Measurements from ENCODE around the gene ZBTB24. TPM values are rescaled to one million over a fixed set of nuclear protein-coding genes. Genes with fewer than 3 reads are reported as not detected.

The ZBTB24 gene
- total and polyA plus RNA-seq, 7 experiments from 2014 or later = 6.9 to 26.6 (median 12.4) TPM

DNA sequence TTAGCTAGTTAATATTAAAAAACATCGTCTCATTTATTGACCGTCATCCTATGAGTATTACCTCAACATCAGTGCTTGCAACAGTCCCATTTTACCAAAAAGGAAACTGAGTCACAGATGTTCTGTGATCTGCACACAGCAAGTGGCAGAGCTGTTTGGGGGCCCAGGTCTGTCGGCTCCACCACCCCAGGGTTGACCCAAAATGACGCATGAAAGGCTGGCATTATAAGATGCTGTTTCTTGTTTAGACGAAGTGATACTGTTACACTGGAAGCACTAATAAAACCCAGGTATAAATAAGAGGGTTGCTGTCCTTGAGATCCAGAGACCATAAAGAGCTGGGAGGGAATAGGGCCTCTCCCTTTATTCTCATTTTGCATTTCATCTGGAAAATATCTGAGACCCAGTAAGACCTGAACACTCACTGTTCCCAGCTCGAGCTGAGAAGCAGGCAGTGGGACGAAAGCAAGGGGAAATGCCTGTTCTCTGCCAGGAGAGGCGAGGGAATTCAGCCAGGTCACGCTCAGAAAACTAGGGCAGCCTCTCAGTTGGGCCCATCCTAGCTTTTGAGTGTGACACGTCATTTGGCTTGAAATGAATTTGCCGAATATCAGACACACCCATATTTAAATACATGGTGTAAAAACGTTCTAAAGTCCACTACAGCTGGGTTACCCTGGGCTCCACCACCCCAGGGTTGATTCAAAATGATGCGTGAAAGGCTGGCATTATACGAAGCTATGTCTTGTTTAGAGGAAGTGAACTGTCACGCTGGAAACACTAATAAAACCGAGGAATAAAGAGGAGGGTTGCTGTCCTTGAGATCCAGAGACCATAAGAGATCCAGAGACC is 26.1 kb downstream of the ZBTB24 start:
- ATAC-seq (no peak), DNase-seq (no peak)
- Mint-ChIP-seq H3K4me1 (peaks cover 28 to 65% (median 58%) of the 10 kb centered on the region in 7 donors), H3K4me3 (peak overlapping the region; percentile 57 to 99 (median 75)), H3K9me3 (peaks cover 0 to 4% (median 0%) of the 10 kb centered on the region in 11 donors), H3K36me3 (peaks cover 2 to 19% (median 10%) of the 10 kb centered on the region in 5 donors), H3K27me3 (no peaks in the 10 kb centered on the region), H3K27ac (peak overlapping the region; percentile 57 to 93 (median 82))
- Histone ChIP-seq H3K9me3 (ENCODE audit: control insufficient read depth in 2 of 3, low read length in 3 of 3) (no peaks in the 10 kb centered on the region), H3K36me3 (ENCODE audit: control insufficient read depth in 2 of 3, insufficient read depth in 3 of 3, low read length in 3 of 3) (peaks cover 0 to 16% (median 5%) of the 10 kb centered on the region in 3 experiments), H3K27ac (ENCODE audit: low read depth, low read length) (peak overlapping the region; percentile 67), H3K27me3 (ENCODE audit: control insufficient read depth in 2 of 2, insufficient read depth in 2 of 2, low read length in 2 of 2) (no peaks in the 10 kb centered on the region), H3K4me1 (ENCODE audit: control insufficient read depth in 2 of 2, insufficient read depth in 2 of 2, low read length in 2 of 2) (peaks cover 40 to 44% of the 10 kb centered on the region in 2 donors), H3K4me3 (ENCODE audit: low read length) (no peak overlapping the region)
- CTCF ChIA-PET = interaction anchor here (1.1 kb wide), 2 partner anchors 74 to 269 kb away, joined by 4 read pairs; no protein-coding TSS in a partner anchor
- POLR2A ChIA-PET = interaction anchor here (0.8 to 7.1 kb wide), 8 partner anchors 11 to 897 kb away, joined by 3 to 58 read pairs (median 6); partner anchors contain the start of genes CD164, FOXO3, PPIL6 and SMPD2
- intact Hi-C loops (cut with micrococcal nuclease) = loop anchor here (5.0 to 10.0 kb wide), 4 partner anchors 450 to 1632 kb away; partner anchors contain the start of genes CDK19 (in 1 of the 2) and SCML4 (in 1 of the 2)

DNA sequence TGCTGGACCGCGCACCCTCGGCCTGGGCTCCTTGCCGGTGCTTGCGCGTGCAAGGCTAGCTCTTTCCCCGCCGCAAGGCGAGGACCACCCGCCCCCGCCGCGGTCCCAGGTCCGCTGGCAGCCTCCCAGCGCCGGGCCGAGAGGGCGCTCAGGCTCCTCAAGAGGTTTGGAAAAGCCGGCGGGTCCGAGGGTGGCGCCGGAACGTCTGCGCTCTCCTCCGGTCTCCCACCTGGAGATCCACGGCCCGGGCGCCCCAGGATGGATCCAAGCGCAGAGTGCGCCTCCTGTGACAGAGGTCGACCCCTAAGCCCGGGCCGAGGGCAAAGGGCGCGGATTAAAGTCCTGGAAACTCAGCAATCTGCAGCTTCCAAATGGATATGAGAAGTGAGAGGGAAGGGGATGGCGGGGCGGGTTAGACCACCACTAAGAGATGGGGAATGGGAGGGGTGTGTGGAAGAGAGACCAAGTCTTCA is 26.9 kb downstream of the ZBTB24 start:
- DNase-seq = no peak
- Histone ChIP-seq H3K4me3 (ENCODE audit: low read length) (peak overlapping the region; percentile 57), H3K27ac (ENCODE audit: low read depth, low read length) (peak overlapping the region; percentile 67), H3K4me1 (ENCODE audit: control insufficient read depth in 2 of 2, insufficient read depth in 2 of 2, low read length in 2 of 2) (peaks cover 40 to 44% of the 10 kb centered on the region in 2 donors), H3K9me3 (ENCODE audit: control insufficient read depth in 2 of 3, low read length in 3 of 3) (no peaks in the 10 kb centered on the region), H3K36me3 (ENCODE audit: control insufficient read depth in 2 of 3, insufficient read depth in 3 of 3, low read length in 3 of 3) (peaks cover 0 to 19% (median 10%) of the 10 kb centered on the region in 3 experiments), H3K27me3 (ENCODE audit: control insufficient read depth in 2 of 2, insufficient read depth in 2 of 2, low read length in 2 of 2) (no peaks in the 10 kb centered on the region)
- H3K4me1 Mint-ChIP-seq = peaks cover 28 to 66% (median 59%) of the 10 kb centered on the region in 7 donors
- H3K27me3 Mint-ChIP-seq = no peaks in the 10 kb centered on the region
- no peak for ATAC-seq
- ChIA-PET POLR2A (interaction anchor here (0.7 to 7.1 kb wide), 9 partner anchors 10 to 896 kb away, joined by 3 to 58 read pairs (median 5); partner anchors contain the start of genes CD164, FOXO3, PPIL6 and SMPD2), CTCF (interaction anchor here (1.0 to 1.3 kb wide), 3 partner anchors 11 to 73 kb away, joined by 3 to 4 read pairs (median 3); no protein-coding TSS in a partner anchor)
- intact Hi-C loops (cut with micrococcal nuclease) = loop anchor here (5.0 to 10.0 kb wide), 4 partner anchors 449 to 1631 kb away; partner anchors contain the start of genes CDK19 (in 1 of the 2) and SCML4 (in 1 of the 2)
- peaks cover 0 to 2% (median 0%) of the 10 kb centered on the region in 11 donors for H3K9me3 Mint-ChIP-seq
- H3K4me3 Mint-ChIP-seq = peak overlapping the region; percentile 57 to 99 (median 81)
- H3K36me3 Mint-ChIP-seq = peaks cover 0 to 18% (median 4%) of the 10 kb centered on the region in 5 donors
- H3K27ac Mint-ChIP-seq = peak overlapping the region in 5 of 9 donors; percentile 66 to 93 (median 86)

DNA sequence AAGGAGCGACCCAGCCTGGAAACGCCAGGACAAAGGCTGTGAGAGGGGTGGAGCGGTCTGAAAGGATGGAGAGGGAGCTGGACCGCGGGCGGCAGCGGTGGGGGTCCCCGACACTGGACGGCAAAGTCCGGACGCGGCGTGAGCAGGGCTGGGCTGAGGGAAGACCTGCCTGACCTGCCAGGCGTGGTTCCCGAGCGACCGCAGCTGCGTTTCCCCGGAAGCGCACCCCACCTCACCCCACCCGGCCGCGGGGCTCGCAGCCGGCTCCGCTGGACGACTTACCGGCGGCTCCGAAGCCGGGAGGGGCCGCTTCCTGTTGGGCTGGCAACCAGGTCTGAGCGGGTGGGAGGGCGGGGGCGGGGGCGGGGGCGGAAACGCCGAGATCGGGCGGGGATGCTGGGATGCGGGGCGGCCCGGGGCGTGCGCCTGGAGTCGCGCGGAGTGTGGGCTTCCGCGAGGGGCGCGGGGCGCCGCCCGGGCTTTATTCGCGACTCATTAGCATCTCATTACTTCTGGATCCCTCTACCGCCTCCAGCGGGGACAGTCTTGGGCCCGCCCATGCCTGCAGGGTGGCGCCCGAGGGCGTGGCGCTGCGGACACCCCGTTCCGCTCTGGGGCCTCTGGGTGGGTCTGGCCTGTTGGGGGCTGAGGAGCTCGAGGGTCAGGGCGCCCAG is 27.4 kb downstream of the ZBTB24 start, which contains the start of gene MICAL1:
MICAL1 (minus strand) TSS at position 336 of the 674 bp plus-strand sequence. CDS start 1,576 bp downstream, outside the sequence.
- H3K4me1 Mint-ChIP-seq = peaks cover 31 to 69% (median 63%) of the 10 kb centered on the region in 7 donors
- peak within 1 kb of the TSS; percentile 95 to 99 (median 97) for H3K4me3 Mint-ChIP-seq
- Histone ChIP-seq H3K4me1 (ENCODE audit: control insufficient read depth in 2 of 2, insufficient read depth in 2 of 2, low read length in 2 of 2) (peaks cover 41 to 46% of the 10 kb centered on the region in 2 donors), H3K36me3 (ENCODE audit: control insufficient read depth in 2 of 3, insufficient read depth in 3 of 3, low read length in 3 of 3) (peaks cover 0 to 22% (median 10%) of the 10 kb centered on the region in 3 experiments), H3K27ac (ENCODE audit: low read depth, low read length) (peak within 1 kb of the TSS; percentile 94), H3K27me3 (ENCODE audit: control insufficient read depth in 2 of 2, insufficient read depth in 2 of 2, low read length in 2 of 2) (no peaks in the 10 kb centered on the region), H3K4me3 (ENCODE audit: low read length) (peak within 1 kb of the TSS; percentile 81), H3K9me3 (ENCODE audit: control insufficient read depth in 2 of 3, low read length in 3 of 3) (no peaks in the 10 kb centered on the region)
- H3K36me3 Mint-ChIP-seq = peaks cover 0 to 18% (median 0%) of the 10 kb centered on the region in 5 donors
- POLR2A ChIA-PET = interaction anchor here (0.7 to 7.1 kb wide), 11 partner anchors 9 to 895 kb away, joined by 3 to 58 read pairs (median 4); partner anchors contain the start of genes CD164, FOXO3, PPIL6 and SMPD2
- H3K9me3 Mint-ChIP-seq = no peaks in the 10 kb centered on the region
- ATAC-seq (peak; percentile 82), DNase-seq (peak; percentile 55 to 79 (median 72))
- CTCF ChIA-PET = interaction anchor here (0.5 to 1.5 kb wide), 4 partner anchors 8 to 14 kb away, joined by 3 to 4 read pairs (median 3); no protein-coding TSS in a partner anchor
- H3K27ac Mint-ChIP-seq = peak within 1 kb of the TSS; percentile 83 to 99 (median 97)
- no peaks in the 10 kb centered on the region for H3K27me3 Mint-ChIP-seq
- intact Hi-C loops (cut with micrococcal nuclease) = loop anchor here (1.0 to 10.0 kb wide), 10 partner anchors 28 to 1631 kb away; partner anchors contain the start of genes CEP57L1 (in 2 of the 2), ZBTB24 (in 2 of the 2), AMD1 (in 1 of the 2) and CD164 (in 1 of the 2)

DNA sequence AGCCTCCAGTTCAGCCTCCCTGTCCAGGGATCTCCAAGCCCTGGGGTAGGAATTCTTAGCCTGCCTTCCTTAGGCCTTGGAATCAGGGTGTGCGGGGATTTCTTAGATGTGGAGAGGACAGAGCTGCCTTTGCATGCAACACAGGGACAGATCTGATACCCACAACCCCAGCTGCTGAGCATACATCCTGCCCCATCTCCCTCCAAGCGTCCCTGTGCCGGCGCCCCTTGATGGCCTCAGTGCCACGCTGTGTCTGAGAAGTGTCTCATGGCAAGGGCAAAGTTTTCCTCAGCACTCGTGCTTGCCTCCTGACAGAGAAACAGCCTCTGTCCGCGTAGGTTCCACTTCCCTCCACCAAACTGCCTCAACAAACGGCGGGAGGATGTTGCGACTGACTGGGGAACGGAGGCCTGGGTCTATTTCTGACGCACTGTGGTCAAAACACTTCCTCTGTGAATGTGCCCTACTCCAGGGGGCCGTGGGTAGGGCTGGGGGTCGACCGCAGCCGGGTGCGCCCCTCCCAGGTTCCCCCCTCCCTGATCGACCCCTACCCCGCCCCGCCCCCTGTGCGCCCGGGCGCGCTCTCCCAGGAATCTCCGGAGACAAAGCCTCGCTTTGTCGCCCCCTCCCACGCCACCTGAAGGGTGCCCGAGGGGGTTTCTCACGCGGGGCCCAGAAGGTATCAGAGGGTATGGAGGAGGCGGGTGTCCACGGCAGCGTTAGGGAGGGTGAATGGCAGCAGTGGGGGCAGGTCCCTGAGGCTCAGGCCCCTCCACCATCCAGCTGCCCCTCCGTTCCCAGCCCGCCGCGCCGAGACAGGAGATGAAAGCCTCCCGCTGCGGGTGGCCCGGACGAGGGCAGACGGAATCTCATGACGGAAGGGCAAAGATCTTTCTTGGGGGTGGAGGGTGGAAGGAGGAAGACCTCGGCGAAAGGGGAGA is 28.3 kb downstream of the ZBTB24 start:
- Histone ChIP-seq H3K4me3 (ENCODE audit: low read length) (peak overlapping the region; percentile 81), H3K27me3 (ENCODE audit: control insufficient read depth in 2 of 2, insufficient read depth in 2 of 2, low read length in 2 of 2) (no peaks in the 10 kb centered on the region), H3K4me1 (ENCODE audit: control insufficient read depth in 2 of 2, insufficient read depth in 2 of 2, low read length in 2 of 2) (peaks cover 49 to 54% of the 10 kb centered on the region in 2 donors), H3K9me3 (ENCODE audit: control insufficient read depth in 2 of 3, low read length in 3 of 3) (no peaks in the 10 kb centered on the region), H3K36me3 (ENCODE audit: control insufficient read depth in 2 of 3, insufficient read depth in 3 of 3, low read length in 3 of 3) (peaks cover 0 to 22% (median 10%) of the 10 kb centered on the region in 3 experiments), H3K27ac (ENCODE audit: low read depth, low read length) (peak overlapping the region; percentile 94)
- CTCF ChIA-PET = interaction anchor here (0.6 to 1.5 kb wide), 3 partner anchors 9 to 28 kb away, joined by 3 to 4 read pairs (median 3); no protein-coding TSS in a partner anchor
- Mint-ChIP-seq H3K4me1 (peaks cover 36 to 77% (median 68%) of the 10 kb centered on the region in 7 donors), H3K9me3 (no peaks in the 10 kb centered on the region), H3K36me3 (peaks cover 0 to 22% (median 0%) of the 10 kb centered on the region in 5 donors), H3K4me3 (peak overlapping the region; percentile 95 to 99 (median 97)), H3K27me3 (no peaks in the 10 kb centered on the region), H3K27ac (peak overlapping the region; percentile 83 to 99 (median 97))
- POLR2A ChIA-PET = interaction anchor here (0.8 to 7.1 kb wide), 10 partner anchors 8 to 636 kb away, joined by 3 to 58 read pairs (median 16); partner anchors contain the start of genes CD164, PPIL6, SMPD2 and ZBTB24
- peak; percentile 73 for ATAC-seq
- DNase-seq = peak; percentile 44 to 86 (median 81)
- intact Hi-C loops (cut with micrococcal nuclease) = loop anchor here (1.0 to 10.0 kb wide), 13 partner anchors 13 to 1630 kb away; partner anchors contain the start of genes CEP57L1 (in 2 of the 2), ZBTB24 (in 2 of the 2), AFG1L (in 1 of the 2) and AK9 (in 1 of the 2)

Measured in naive thymus-derived CD4-positive, alpha-beta T cell (primary cell).